ENCODE data around the gene RBM19. TPM values are rescaled to one million over a fixed set of nuclear protein-coding genes. Genes with fewer than 3 reads are reported as not detected.

The RBM19 gene
- polyA plus RNA-seq, 2 of the 4 experiments (the other 2 are of a cell fraction), result 16.0 to 18.6 TPM

DNA sequence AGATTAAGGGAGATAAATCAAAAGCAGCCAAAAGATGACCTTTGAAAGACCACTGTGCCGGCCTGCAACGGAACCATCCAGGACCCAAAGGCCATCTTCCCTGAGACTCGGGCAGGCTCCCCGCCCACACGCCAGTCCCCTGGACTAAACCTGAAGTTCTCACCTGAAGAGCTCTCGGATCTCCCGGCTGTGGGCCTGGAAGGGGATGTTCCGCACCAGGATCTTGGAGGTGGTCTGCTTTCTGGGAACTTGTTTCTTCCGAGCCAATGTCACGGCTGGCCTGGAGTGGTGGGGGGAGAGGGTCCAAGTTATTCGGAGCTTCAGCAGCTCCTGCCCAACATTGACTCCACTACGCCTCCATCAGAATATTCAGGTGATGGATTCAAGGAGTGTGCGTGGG lies 51.3 kb downstream of the RBM19 start (continued):
- TF ChIP-seq, protein P1, sequence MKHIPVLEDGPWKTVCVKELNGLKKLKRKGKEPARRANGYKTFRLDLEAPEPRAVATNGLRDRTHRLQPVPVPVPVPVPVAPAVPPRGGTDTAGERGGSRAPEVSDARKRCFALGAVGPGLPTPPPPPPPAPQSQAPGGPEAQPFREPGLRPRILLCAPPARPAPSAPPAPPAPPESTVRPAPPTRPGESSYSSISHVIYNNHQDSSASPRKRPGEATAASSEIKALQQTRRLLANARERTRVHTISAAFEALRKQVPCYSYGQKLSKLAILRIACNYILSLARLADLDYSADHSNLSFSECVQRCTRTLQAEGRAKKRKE (CRISPR knock-in tag; IDR thresholded peaks at IDR 0.05; ENCODE audit: low read depth), result no peak
- TF ChIP-seq KDM1A (IDR thresholded peaks at IDR 0.05; ENCODE audit: low read depth), result no peak
- no peak for TF ChIP-seq HEYL (CRISPR knock-in tag; IDR thresholded peaks at IDR 0.05)
- no peak for TF ChIP-seq CHD2 (IDR thresholded peaks at IDR 0.05; ENCODE audit: low read length, partially characterized antibody)

DNA sequence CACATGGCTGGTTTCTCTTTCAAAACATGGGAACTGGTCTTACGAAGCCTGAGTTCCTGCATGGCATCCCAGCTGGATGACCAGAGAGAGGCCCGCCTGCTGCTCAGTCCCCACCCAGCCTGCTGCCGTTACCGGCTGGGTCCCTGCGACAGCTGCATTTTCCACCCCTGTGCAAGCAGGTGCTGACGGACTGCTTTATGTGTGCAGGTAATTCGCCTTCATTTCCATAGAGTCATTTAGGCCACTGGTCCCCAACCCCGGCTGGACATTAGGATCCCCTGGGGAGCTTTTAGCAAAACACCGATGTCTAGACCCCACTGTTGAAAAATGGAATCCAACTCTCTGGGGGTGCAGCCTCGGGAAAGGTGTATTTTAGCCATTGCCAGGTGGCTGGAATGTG lies 51.9 kb downstream of the RBM19 start:
- Histone ChIP-seq H3K4me1 (no peaks in the 10 kb centered on the region), H3K27ac (no peak overlapping the region), H3K4me2 (no peak overlapping the region), H3K9me3 (no peaks in the 10 kb centered on the region), H3K4me3 (no peak overlapping the region)
- no peak for FAIRE-seq
- CTCF ChIA-PET, result interaction anchor here (0.7 to 9.0 kb wide), 8 partner anchors 21 to 472 kb away, joined by 3 to 60 read pairs (median 3); no protein-coding TSS in a partner anchor
- ATAC-seq, result no peak
- POLR2A ChIA-PET, result no interaction called here
- DNase-seq (ENCODE audit: low read depth in 1 of 2, low spot score in 1 of 2), result no peak
- TF ChIP-seq NPAS2 (CRISPR knock-in tag; IDR thresholded peaks at IDR 0.05; ENCODE audit: borderline replicate concordance), result no peak
- no peak for TF ChIP-seq HOXB13 (CRISPR knock-in tag; IDR thresholded peaks at IDR 0.05; ENCODE audit: low read depth)
- no peak for TF ChIP-seq CEBPB (IDR thresholded peaks at IDR 0.05)
- TF ChIP-seq, protein P2, sequence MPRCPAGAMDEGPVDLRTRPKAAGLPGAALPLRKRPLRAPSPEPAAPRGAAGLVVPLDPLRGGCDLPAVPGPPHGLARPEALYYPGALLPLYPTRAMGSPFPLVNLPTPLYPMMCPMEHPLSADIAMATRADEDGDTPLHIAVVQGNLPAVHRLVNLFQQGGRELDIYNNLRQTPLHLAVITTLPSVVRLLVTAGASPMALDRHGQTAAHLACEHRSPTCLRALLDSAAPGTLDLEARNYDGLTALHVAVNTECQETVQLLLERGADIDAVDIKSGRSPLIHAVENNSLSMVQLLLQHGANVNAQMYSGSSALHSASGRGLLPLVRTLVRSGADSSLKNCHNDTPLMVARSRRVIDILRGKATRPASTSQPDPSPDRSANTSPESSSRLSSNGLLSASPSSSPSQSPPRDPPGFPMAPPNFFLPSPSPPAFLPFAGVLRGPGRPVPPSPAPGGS (IDR thresholded peaks at IDR 0.05), result no peak
- no peak for TF ChIP-seq HEYL (CRISPR knock-in tag; IDR thresholded peaks at IDR 0.05)
- TF ChIP-seq, protein P3, sequence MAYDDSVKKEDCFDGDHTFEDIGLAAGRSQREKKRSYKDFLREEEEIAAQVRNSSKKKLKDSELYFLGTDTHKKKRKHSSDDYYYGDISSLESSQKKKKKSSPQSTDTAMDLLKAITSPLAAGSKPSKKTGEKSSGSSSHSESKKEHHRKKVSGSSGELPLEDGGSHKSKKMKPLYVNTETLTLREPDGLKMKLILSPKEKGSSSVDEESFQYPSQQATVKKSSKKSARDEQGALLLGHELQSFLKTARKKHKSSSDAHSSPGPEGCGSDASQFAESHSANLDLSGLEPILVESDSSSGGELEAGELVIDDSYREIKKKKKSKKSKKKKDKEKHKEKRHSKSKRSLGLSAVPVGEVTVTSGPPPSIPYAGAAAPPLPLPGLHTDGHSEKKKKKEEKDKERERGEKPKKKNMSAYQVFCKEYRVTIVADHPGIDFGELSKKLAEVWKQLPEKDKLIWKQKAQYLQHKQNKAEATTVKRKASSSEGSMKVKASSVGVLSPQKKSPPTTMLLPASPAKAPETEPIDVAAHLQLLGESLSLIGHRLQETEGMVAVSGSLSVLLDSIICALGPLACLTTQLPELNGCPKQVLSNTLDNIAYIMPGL (CRISPR knock-in tag; IDR thresholded peaks at IDR 0.05; ENCODE audit: borderline replicate concordance), result no peak
- WGBS (ENCODE audit: missing lambda C conversion rate), result 88% methylated on average over 10 of the region's 10 CpGs

DNA sequence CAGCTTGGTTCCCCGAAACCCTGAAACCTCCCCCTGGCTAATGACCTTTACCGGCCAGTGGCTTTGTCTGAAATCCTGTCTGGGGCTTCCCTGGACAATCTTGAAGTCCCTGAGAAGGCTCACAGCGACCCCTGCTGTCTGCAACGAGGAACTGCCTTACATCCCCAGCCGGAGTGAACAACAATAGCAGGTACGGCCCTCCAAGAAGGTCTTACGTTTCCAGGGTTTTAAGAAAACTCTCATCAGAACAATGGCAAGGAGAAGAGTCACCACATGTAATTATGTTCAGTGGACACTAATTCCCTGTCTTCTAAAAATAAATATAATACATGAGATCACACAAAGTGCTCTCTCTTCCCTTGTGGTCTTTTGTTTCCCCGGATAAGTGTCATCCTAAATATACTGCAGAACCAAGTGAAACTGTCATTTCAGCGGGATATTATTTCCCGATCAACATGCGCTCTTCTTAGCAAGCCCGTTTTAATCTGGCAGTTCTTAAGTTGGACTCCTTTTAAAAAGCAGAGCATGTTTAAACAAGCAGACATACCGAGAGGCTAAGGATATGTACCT lies 53.3 kb downstream of the RBM19 start:
- ChIA-PET POLR2A (no interaction called here), CTCF (interaction anchor here (0.5 to 9.0 kb wide), 41 partner anchors 10 to 727 kb away, joined by 3 to 60 read pairs (median 4); no protein-coding TSS in a partner anchor)
- Histone ChIP-seq H3K4me2 (no peak overlapping the region), H3K4me3 (no peak overlapping the region), H3K27ac (no peak overlapping the region), H3K4me1 (no peaks in the 10 kb centered on the region), H3K9me3 (no peaks in the 10 kb centered on the region)
- DNase-seq (ENCODE audit: low read depth in 1 of 2, low spot score in 1 of 2), result peak; percentile 79 to 83
- no peak for FAIRE-seq
- peak; percentile 79 to 93 for ATAC-seq
- 45% methylated on average over 13 of the region's 13 CpGs for WGBS (ENCODE audit: missing lambda C conversion rate)
- TF ChIP-seq HOXB5 (CRISPR knock-in tag; IDR thresholded peaks at IDR 0.05) (no peak), SMC3 (IDR thresholded peaks at IDR 0.05) (peak; percentile 79), RNF2 (IDR thresholded peaks at IDR 0.05; ENCODE audit: borderline replicate concordance, low read depth) (no peak), RAD21 (conservative IDR thresholded peaks at IDR 0.05 in 1 of 2, IDR thresholded peaks at IDR 0.05 in 1 of 2) (peak; percentile 90 to 93), CBX8 (IDR thresholded peaks at IDR 0.05) (no peak), EP300 (IDR thresholded peaks at IDR 0.05) (no peak), ZSCAN20 (CRISPR knock-in tag; IDR thresholded peaks at IDR 0.05) (no peak), KDM1A (IDR thresholded peaks at IDR 0.05; ENCODE audit: low read depth) (no peak), SREBF2 (IDR thresholded peaks at IDR 0.05) (no peak), JUN (IDR thresholded peaks at IDR 0.05) (no peak)
- TF ChIP-seq, protein P4, sequence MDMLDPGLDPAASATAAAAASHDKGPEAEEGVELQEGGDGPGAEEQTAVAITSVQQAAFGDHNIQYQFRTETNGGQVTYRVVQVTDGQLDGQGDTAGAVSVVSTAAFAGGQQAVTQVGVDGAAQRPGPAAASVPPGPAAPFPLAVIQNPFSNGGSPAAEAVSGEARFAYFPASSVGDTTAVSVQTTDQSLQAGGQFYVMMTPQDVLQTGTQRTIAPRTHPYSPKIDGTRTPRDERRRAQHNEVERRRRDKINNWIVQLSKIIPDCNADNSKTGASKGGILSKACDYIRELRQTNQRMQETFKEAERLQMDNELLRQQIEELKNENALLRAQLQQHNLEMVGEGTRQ (IDR thresholded peaks at IDR 0.05), result no peak
- TF ChIP-seq, protein P2 (IDR thresholded peaks at IDR 0.05), result no peak
- TF ChIP-seq, protein P5, sequence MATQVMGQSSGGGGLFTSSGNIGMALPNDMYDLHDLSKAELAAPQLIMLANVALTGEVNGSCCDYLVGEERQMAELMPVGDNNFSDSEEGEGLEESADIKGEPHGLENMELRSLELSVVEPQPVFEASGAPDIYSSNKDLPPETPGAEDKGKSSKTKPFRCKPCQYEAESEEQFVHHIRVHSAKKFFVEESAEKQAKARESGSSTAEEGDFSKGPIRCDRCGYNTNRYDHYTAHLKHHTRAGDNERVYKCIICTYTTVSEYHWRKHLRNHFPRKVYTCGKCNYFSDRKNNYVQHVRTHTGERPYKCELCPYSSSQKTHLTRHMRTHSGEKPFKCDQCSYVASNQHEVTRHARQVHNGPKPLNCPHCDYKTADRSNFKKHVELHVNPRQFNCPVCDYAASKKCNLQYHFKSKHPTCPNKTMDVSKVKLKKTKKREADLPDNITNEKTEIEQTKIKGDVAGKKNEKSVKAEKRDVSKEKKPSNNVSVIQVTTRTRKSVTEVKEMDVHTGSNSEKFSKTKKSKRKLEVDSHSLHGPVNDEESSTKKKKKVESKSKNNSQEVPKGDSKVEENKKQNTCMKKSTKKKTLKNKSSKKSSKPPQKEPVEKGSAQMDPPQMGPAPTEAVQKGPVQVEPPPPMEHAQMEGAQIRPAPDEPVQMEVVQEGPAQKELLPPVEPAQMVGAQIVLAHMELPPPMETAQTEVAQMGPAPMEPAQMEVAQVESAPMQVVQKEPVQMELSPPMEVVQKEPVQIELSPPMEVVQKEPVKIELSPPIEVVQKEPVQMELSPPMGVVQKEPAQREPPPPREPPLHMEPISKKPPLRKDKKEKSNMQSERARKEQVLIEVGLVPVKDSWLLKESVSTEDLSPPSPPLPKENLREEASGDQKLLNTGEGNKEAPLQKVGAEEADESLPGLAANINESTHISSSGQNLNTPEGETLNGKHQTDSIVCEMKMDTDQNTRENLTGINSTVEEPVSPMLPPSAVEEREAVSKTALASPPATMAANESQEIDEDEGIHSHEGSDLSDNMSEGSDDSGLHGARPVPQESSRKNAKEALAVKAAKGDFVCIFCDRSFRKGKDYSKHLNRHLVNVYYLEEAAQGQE (IDR thresholded peaks at IDR 0.05), result no peak
- TF ChIP-seq, protein P3 (CRISPR knock-in tag; IDR thresholded peaks at IDR 0.05; ENCODE audit: borderline replicate concordance), result no peak

Measured in A549 (cell line).